Endothelial cell of umbilical vein (primary cell): ENCODE measurements around the gene CHST11. TPM values are rescaled to one million over a fixed set of nuclear protein-coding genes. Genes with fewer than 3 reads are reported as not detected.

Experiments
- BruUV-seq: library from RNA; stranded (reverse); fragments of 400-500 nt; replicated peaks from 2 replicates; lab custom pipeline; 2021; lab: Mats Ljungman, UMichigan
- CTCF ChIA-PET: fragments of 300-600, 350-600 bp; sonication (Branson Sonifier 250); formaldehyde crosslinking; loops from one replicate; lab custom pipeline; 2021; ENCODE audit warnings: antibody characterized with exemption, inconsistent platforms; lab: Charles Lee
- POLR2A ChIA-PET: fragments of 300-600, 350-600 bp; sonication (Branson Sonifier 250); formaldehyde crosslinking; loops from one replicate; lab custom pipeline; 2021; ENCODE audit warnings: antibody characterized with exemption, inconsistent platforms; lab: Charles Lee
- DNase-seq: peaks from one replicate; pipeline ENCODE4 v3.0.0-alpha.2; 2011; ENCODE audit warnings: low read depth, low spot score
- FAIRE-seq: peaks from 2 replicates; lab custom pipeline; 2011; peaks lifted over from hg19 to GRCh38; lab: Jason Lieb, UNC
- H2AFZ ChIP-seq: 2 replicates; pipeline ENCODE4 v1.6.0; 2012; ENCODE audit warnings: low read depth, low read length, control low read depth, inconsistent platforms
- H3K27ac ChIP-seq: 2 replicates; pipeline ENCODE4 v1.5.1; 2011; ENCODE audit warnings: low read depth, mild to moderate bottlenecking, control low read depth, low read length, moderate library complexity; ENCODE audit not compliant: insufficient read depth
- H3K27me3 ChIP-seq, 2 experiments: 2 replicates each; pipeline versions ENCODE4 v1.6.0 to v1.6.1; 2011; ENCODE audit warnings: low read length in 2 of 2, mixed read lengths in 1 of 2; ENCODE audit not compliant: control insufficient read depth in 2 of 2, insufficient read depth in 2 of 2
- H3K36me3 ChIP-seq, 2 experiments: 2 replicates in 1 of 2; 3 replicates in 1 of 2; pipeline ENCODE4 v1.5.1; 2011; ENCODE audit warnings: low read length in 2 of 2, mild to moderate bottlenecking in 1 of 2, moderate library complexity in 1 of 2; ENCODE audit not compliant: control insufficient read depth in 2 of 2, insufficient read depth in 2 of 2; ENCODE audit errors: extremely low read depth in 1 of 2
- H3K4me1 ChIP-seq: 3 replicates; pipeline ENCODE4 v1.5.1; 2011; ENCODE audit warnings: mild to moderate bottlenecking, low read length; ENCODE audit not compliant: control insufficient read depth, insufficient read depth; ENCODE audit errors: extremely low read depth
- H3K4me2 ChIP-seq: 2 replicates; pipeline ENCODE4 v1.6.1; 2011; ENCODE audit warnings: low read length, control low read depth, mixed read lengths; ENCODE audit not compliant: insufficient read depth
- H3K4me3 ChIP-seq, 3 experiments: fragments of 200-600 bp in 1 of 3; sonication (generic), shearing (Covaris generic) in 1 of 3; replicated peaks in 1 of 3; 2 replicates each; pipeline ENCODE4 v1.5.1; 2011 to 2016; ENCODE audit warnings: control low read depth in 3 of 3, low read length in 3 of 3, mild to moderate bottlenecking in 2 of 3, inconsistent platforms in 1 of 3, low read depth in 1 of 3, moderate library complexity in 1 of 3; ENCODE audit not compliant: insufficient read depth in 1 of 3
- H3K79me2 ChIP-seq: 2 replicates; pipeline ENCODE4 v1.6.0; 2012; ENCODE audit warnings: low read length, inconsistent platforms; ENCODE audit not compliant: control insufficient read depth, insufficient read depth
- H3K9ac ChIP-seq: replicated peaks from 2 replicates; pipeline ENCODE3; 2011; ENCODE audit warnings: low read length, control low read depth; ENCODE audit not compliant: insufficient read depth; ENCODE audit errors: extremely low read depth
- H3K9me1 ChIP-seq: replicated peaks from 3 replicates; pipeline ENCODE4 v1.6.0; 2011; ENCODE audit warnings: mild to moderate bottlenecking, low read length; ENCODE audit not compliant: control insufficient read depth, insufficient read depth; ENCODE audit errors: extremely low read depth
- H3K9me3 ChIP-seq: replicated peaks from 2 replicates; pipeline ENCODE4 v1.5.1; 2012; ENCODE audit warnings: low read length, inconsistent platforms; ENCODE audit not compliant: control insufficient read depth, insufficient read depth
- H4K20me1 ChIP-seq: replicated peaks from 2 replicates; pipeline ENCODE3; 2011; ENCODE audit warnings: mild to moderate bottlenecking, low read length; ENCODE audit not compliant: control insufficient read depth, insufficient read depth; ENCODE audit errors: extremely low read depth
- CTCF ChIP-seq, 2 donors: IDR thresholded peaks; 1 replicate in 1 of 2; 2 replicates in 1 of 2; pipeline ENCODE4 v1.5.1; 2011; ENCODE audit warnings: low read length in 2 of 2, mild to moderate bottlenecking in 2 of 2, moderate library complexity in 2 of 2, control low read depth in 1 of 2, inconsistent platforms in 1 of 2, low read depth in 1 of 2; ENCODE audit not compliant: insufficient read depth in 1 of 2; ENCODE audit errors: extremely low read depth in 1 of 2
- EZH2 ChIP-seq: IDR thresholded peaks from 2 replicates; pipeline ENCODE4 v1.6.1; 2012; ENCODE audit warnings: borderline replicate concordance, low read depth, mild to moderate bottlenecking, moderate library complexity, low read length, inconsistent platforms; ENCODE audit not compliant: severe bottlenecking
- FOS ChIP-seq: IDR thresholded peaks from 2 replicates; pipeline ENCODE4 v1.6.1; 2011; ENCODE audit warnings: mild to moderate bottlenecking, low read length, moderate library complexity, borderline replicate concordance; ENCODE audit not compliant: insufficient read depth
- GATA2 ChIP-seq: IDR thresholded peaks from 2 replicates; pipeline ENCODE4 v1.7.0; 2011; ENCODE audit warnings: low read depth, mild to moderate bottlenecking, moderate library complexity, mixed read lengths, low read length; ENCODE audit not compliant: insufficient read length, insufficient read depth
- JUN ChIP-seq: IDR thresholded peaks from 2 replicates; pipeline ENCODE4 v1.6.1; 2011; ENCODE audit warnings: borderline replicate concordance, low read depth; ENCODE audit not compliant: insufficient read length, insufficient read depth
- MYC ChIP-seq: IDR thresholded peaks from one replicate; pipeline ENCODE4 v1.6.1; 2011; ENCODE audit warnings: mild to moderate bottlenecking, low read depth, low read length
- POLR2A ChIP-seq: IDR thresholded peaks from 2 replicates; pipeline ENCODE4 v1.6.1; 2012; ENCODE audit warnings: low read depth, mild to moderate bottlenecking, control low read depth, low read length
- POLR2AphosphoS5 ChIP-seq: IDR thresholded peaks from 2 replicates; pipeline ENCODE4 v1.6.1; 2012; ENCODE audit warnings: low read depth, mild to moderate bottlenecking, control low read depth, low read length, moderate library complexity; ENCODE audit not compliant: insufficient read depth
- dilution Hi-C: fragments of 300-500 bp; cut with MboI; formaldehyde crosslinking; loops from one replicate; pipeline ENCODE4 v1.15.0; 2019; ENCODE audit warnings: low sequenced_read_pairs; ENCODE audit not compliant: extremely low pct_ligation_motif_present
- intact Hi-C: fragments of 100-400 bp; cut with micrococcal nuclease; formaldehyde crosslinking; loops from one replicate; pipeline ENCODE4 v1.10.0; 2022
- polyA plus RNA-seq, 4 experiments: library from polyadenylated mRNA; depleted of rRNA in 3 of 4; stranded (reverse) in 3 of 4; unstranded in 1 of 4; fragments of >200 nt; gene quantifications; 2 replicates each; pipeline versions ENCODE4 v1.2.1 to v1.2.3, GENCODE V29; 2011 to 2012; ENCODE audit warnings: missing spikeins in 1 of 4
- total RNA-seq: library from RNA; stranded (reverse); gene quantifications from 2 replicates; pipeline ENCODE4 v1.2.3, GENCODE V29; 2021
- TF ChIP-seq, protein P1 (sequence below): IDR thresholded peaks from 2 replicates; pipeline ENCODE4 v1.6.1; 2011; ENCODE audit not compliant: insufficient read depth, insufficient read length

CHST11 gene
- total and polyA plus RNA-seq, 2 donors (not counting 3 experiments of a cell fraction or from before 2014, with no cell fraction given): 19.7 to 20.9 TPM

- dilution Hi-C loops (no loop called here), intact Hi-C loops (no loop called here)
- no TSS peak for BruUV-seq
- CTCF ChIA-PET: interaction anchor here (1.5 kb wide), 1 partner anchor 318 kb away, joined by 4 read pairs; no protein-coding TSS in a partner anchor
- Histone ChIP-seq H3K9me1 (no peaks in the 10 kb centered on the region), H2AFZ (no peak overlapping the region), H3K9ac (no peak overlapping the region), H3K27ac (no peak overlapping the region), H3K79me2 (no peaks in the 10 kb centered on the region), H3K9me3 (no peaks in the 10 kb centered on the region), H3K4me1 (peaks cover 10% of the 10 kb centered on the region), H3K36me3 (no peaks in the 10 kb centered on the region), H4K20me1 (no peaks in the 10 kb centered on the region), H3K4me2 (no peak overlapping the region), H3K27me3 (no peaks in the 10 kb centered on the region), H3K4me3 (no peak overlapping the region)
- DNase-seq (no peak), FAIRE-seq (no peak)
- POLR2A ChIA-PET: no interaction called here
- TF ChIP-seq CTCF (IDR thresholded peaks at IDR 0.05; ENCODE audit: extremely low read depth in 1 of 2, insufficient read depth in 1 of 2, low read depth in 1 of 2, low read length in 2 of 2) (no peak), MYC (no peak), JUN (no peak), EZH2 (no peak), POLR2A (no peak), POLR2AphosphoS5 (no peak), GATA2 (no peak), FOS (no peak)
- TF ChIP-seq, protein P1, sequence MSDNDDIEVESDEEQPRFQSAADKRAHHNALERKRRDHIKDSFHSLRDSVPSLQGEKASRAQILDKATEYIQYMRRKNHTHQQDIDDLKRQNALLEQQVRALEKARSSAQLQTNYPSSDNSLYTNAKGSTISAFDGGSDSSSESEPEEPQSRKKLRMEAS: no peak
Measured at GRCh38 chr12:104699489-104700190, 242.9 kb downstream of the CHST11 start.
